ENCODE measurements around the gene EME1. TPM values are rescaled to one million over a fixed set of nuclear protein-coding genes. Genes with fewer than 3 reads are reported as not detected.
A peak's percentile ranks its signal among the peaks of the same experiment; 100 is the strongest.

EME1 gene
- total and polyA plus RNA-seq, 2 donors (not counting 3 experiments of a cell fraction or from before 2014, with no cell fraction given), result 5.6 to 9.1 TPM

DNA sequence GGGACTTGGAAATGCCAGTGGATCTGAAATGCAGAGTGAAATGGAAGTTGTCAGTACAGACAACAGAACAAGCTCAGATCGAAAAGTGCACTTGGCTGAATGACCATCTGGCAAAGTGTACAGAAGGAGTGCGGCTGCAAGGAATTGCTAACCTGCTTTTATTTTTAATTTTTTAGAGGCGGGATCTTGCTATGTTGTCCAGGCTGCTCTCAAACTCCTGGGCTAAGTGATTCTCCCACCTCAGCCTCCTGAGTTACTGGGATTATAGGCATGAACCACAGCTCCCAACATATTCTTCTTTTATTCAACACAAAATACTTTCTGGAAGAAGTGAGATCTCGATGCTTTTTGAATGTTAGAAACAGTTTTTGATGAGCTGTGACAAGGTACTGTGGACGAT, 20.7 kb downstream of the EME1 start:
- dilution Hi-C loops (cut with MboI; ENCODE audit: extremely low pct_ligation_motif_present, low sequenced_read_pairs) (no loop called here), intact Hi-C loops (cut with micrococcal nuclease) (no loop called here)
- H3K27ac ChIP-seq (ENCODE audit: insufficient read depth, low read depth, low read length), result no peak overlapping the region
- POLR2A ChIA-PET, result no interaction called here
- CTCF ChIA-PET, result interaction anchor here (1.3 kb wide), 1 partner anchor 12 kb away, joined by 4 read pairs; no protein-coding TSS in a partner anchor
- H3K4me1 ChIP-seq (ENCODE audit: control insufficient read depth, extremely low read depth, insufficient read depth, low read length), result peaks cover 21% of the 10 kb centered on the region
- H4K20me1 ChIP-seq (replicated peaks; ENCODE audit: control insufficient read depth, extremely low read depth, insufficient read depth, low read length), result peaks cover 3% of the 10 kb centered on the region
- H3K9me1 ChIP-seq (replicated peaks; ENCODE audit: control insufficient read depth, extremely low read depth, insufficient read depth, low read length), result no peaks in the 10 kb centered on the region
- no peak overlapping the region for H3K9ac ChIP-seq (replicated peaks; ENCODE audit: extremely low read depth, insufficient read depth, low read length)
- H3K79me2 ChIP-seq (ENCODE audit: control insufficient read depth, insufficient read depth, low read length), result peaks cover 64% of the 10 kb centered on the region
- no TSS peak for BruUV-seq (replicated peaks)
- TF ChIP-seq, protein P1, sequence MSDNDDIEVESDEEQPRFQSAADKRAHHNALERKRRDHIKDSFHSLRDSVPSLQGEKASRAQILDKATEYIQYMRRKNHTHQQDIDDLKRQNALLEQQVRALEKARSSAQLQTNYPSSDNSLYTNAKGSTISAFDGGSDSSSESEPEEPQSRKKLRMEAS (IDR thresholded peaks at IDR 0.05; ENCODE audit: insufficient read depth, insufficient read length), result no peak
- no peak for TF ChIP-seq EZH2 (IDR thresholded peaks at IDR 0.05; ENCODE audit: borderline replicate concordance, low read depth, low read length, severe bottlenecking)
- no peak for TF ChIP-seq FOS (IDR thresholded peaks at IDR 0.05; ENCODE audit: borderline replicate concordance, insufficient read depth, low read length)
- no peak for TF ChIP-seq POLR2A (IDR thresholded peaks at IDR 0.05; ENCODE audit: low read depth, low read length)
- no peak for TF ChIP-seq POLR2AphosphoS5 (IDR thresholded peaks at IDR 0.05; ENCODE audit: insufficient read depth, low read depth, low read length)
- TF ChIP-seq MYC (IDR thresholded peaks at IDR 0.05; ENCODE audit: low read depth, low read length), result no peak
- no peak for TF ChIP-seq CTCF (IDR thresholded peaks at IDR 0.05; ENCODE audit: extremely low read depth in 1 of 2, insufficient read depth in 1 of 2, low read depth in 1 of 2, low read length in 2 of 2)
- no peak overlapping the region for H3K4me2 ChIP-seq (ENCODE audit: insufficient read depth, low read length)
- peaks cover 45 to 54% of the 10 kb centered on the region in 2 experiments for H3K36me3 ChIP-seq (ENCODE audit: control insufficient read depth in 2 of 2, extremely low read depth in 1 of 2, insufficient read depth in 2 of 2, low read length in 2 of 2)
- DNase-seq (ENCODE audit: low read depth, low spot score) (no peak), FAIRE-seq (peak; percentile 42)
- H3K27me3 ChIP-seq (ENCODE audit: control insufficient read depth in 2 of 2, insufficient read depth in 2 of 2, low read length in 2 of 2), result no peaks in the 10 kb centered on the region
- H3K9me3 ChIP-seq (replicated peaks; ENCODE audit: control insufficient read depth, insufficient read depth, low read length), result no peaks in the 10 kb centered on the region
- H2AFZ ChIP-seq (ENCODE audit: low read depth, low read length), result no peak overlapping the region
- no peak overlapping the region for H3K4me3 ChIP-seq (replicated peaks in 1 of 3; ENCODE audit: insufficient read depth in 1 of 3, low read depth in 1 of 3, low read length in 3 of 3)
